H1 (cell line): ENCODE results near the gene GRIK4. TPM values are rescaled to one million over a fixed set of nuclear protein-coding genes. Genes with fewer than 3 reads are reported as not detected.

ENCODE experiments used
- CHD1 ChIP-seq: IDR thresholded peaks from 2 replicates; pipeline ENCODE4 v1.6.1; 2012; ENCODE audit warnings: low read depth, low read length, improper control_type of control experiment
- CHD2 ChIP-seq: IDR thresholded peaks from 2 replicates; pipeline ENCODE4 v1.6.1; 2012; ENCODE audit warnings: low read length, improper control_type of control experiment
- CHD7 ChIP-seq: fragments of 300-600 bp; sonication (generic); IDR thresholded peaks from 2 replicates; pipeline ENCODE4 v1.7.1; 2012; ENCODE audit warnings: low read length, moderate library complexity, mild to moderate bottlenecking, inconsistent platforms; ENCODE audit not compliant: insufficient replicate concordance
- polyA plus RNA-seq, 7 experiments: library from polyadenylated mRNA; depleted of rRNA in 3 of 7; stranded (reverse) in 5 of 7; unstranded in 2 of 7; fragments of >200 nt in 5 of 7; fragments of 200-250 nt in 2 of 7; gene quantifications; 1 replicate in 5 of 7; 2 replicates in 1 of 7; 4 replicates in 1 of 7; pipeline versions ENCODE4 v1.2.1 to v1.2.3, GENCODE V29; 2011 to 2013; ENCODE audit warnings: missing spikeins in 2 of 7, mixed read lengths in 2 of 7
- total RNA-seq: library from RNA; stranded (reverse); fragmentation: NEBNext Ultra II Directional; extraction: Animal tissue kit (Norgen Biotek cat#: 25700); gene quantifications from 2 replicates; pipeline ENCODE4 v1.2.1, GENCODE V29; 2021

GRIK4 gene
- total and polyA plus RNA-seq, 2 of the 8 experiments (the other 6 are each of a cell fraction or from before 2014, with no cell fraction given) = 1.2 to 2.9 TPM

GRCh38 chr11:120814531-120815318, 303.2 kb downstream of the GRIK4 start (continued):
- TF ChIP-seq CHD7 (no peak), CHD1 (no peak), CHD2 (no peak)
